ENCODE data around the gene EDA. TPM values are rescaled to one million over a fixed set of nuclear protein-coding genes. Genes with fewer than 3 reads are reported as not detected.

Gene EDA
- total RNA-seq, 2 donors from 2014 or later, result 2.0 to 6.1 TPM

GRCh38 chrX:69807400-69807799 is 191.5 kb downstream of the EDA start:
- no peak for TF ChIP-seq CTCF (IDR thresholded peaks at IDR 0.05)
- Histone ChIP-seq H3K9me3 (no peaks in the 10 kb centered on the region), H3K36me3 (no peaks in the 10 kb centered on the region), H3K4me3 (no peak overlapping the region), H3K27me3 (replicated peaks; ENCODE audit: insufficient read depth) (no peaks in the 10 kb centered on the region), H3K4me1 (ENCODE audit: control insufficient read depth in 1 of 2, low read depth in 2 of 2) (no peaks in the 10 kb centered on the region), H3K27ac (no peak overlapping the region)
- ATAC-seq (ENCODE audit: insufficient number of reproducible peaks, low FRiP score, low read depth) (no peak), DNase-seq (ENCODE audit: low spot score) (no peak)

GRCh38 chrX:69808375-69808774 is 192.5 kb downstream of the EDA start:
- no peaks in the 10 kb centered on the region for H3K9me3 ChIP-seq
- H3K27ac ChIP-seq, result no peak overlapping the region
- ATAC-seq (ENCODE audit: insufficient number of reproducible peaks, low FRiP score, low read depth) (no peak), DNase-seq (ENCODE audit: low spot score) (no peak)
- H3K4me1 ChIP-seq (ENCODE audit: control insufficient read depth in 1 of 2, low read depth in 2 of 2), result no peaks in the 10 kb centered on the region
- TF ChIP-seq CTCF (IDR thresholded peaks at IDR 0.05), result no peak
- H3K27me3 ChIP-seq (replicated peaks; ENCODE audit: insufficient read depth), result no peaks in the 10 kb centered on the region
- no peak overlapping the region for H3K4me3 ChIP-seq
- H3K36me3 ChIP-seq, result no peaks in the 10 kb centered on the region

- Histone ChIP-seq H3K36me3 (no peaks in the 10 kb centered on the region), H3K9me3 (no peaks in the 10 kb centered on the region), H3K27me3 (replicated peaks; ENCODE audit: insufficient read depth) (no peaks in the 10 kb centered on the region), H3K4me1 (ENCODE audit: control insufficient read depth in 1 of 2, low read depth in 2 of 2) (no peaks in the 10 kb centered on the region), H3K27ac (no peak overlapping the region), H3K4me3 (no peak overlapping the region)
- no peak for DNase-seq (ENCODE audit: low spot score)
- ATAC-seq (ENCODE audit: insufficient number of reproducible peaks, low FRiP score, low read depth), result no peak
- TF ChIP-seq CTCF (IDR thresholded peaks at IDR 0.05), result no peak
These were observed 197.8 kb downstream of the EDA start for GRCh38 chrX:69813677-69814076.

GRCh38 chrX:69815063-69815462 is 199.2 kb downstream of the EDA start:
- no peaks in the 10 kb centered on the region for H3K36me3 ChIP-seq
- no peak for ATAC-seq (ENCODE audit: insufficient number of reproducible peaks, low FRiP score, low read depth)
- H3K27me3 ChIP-seq (replicated peaks; ENCODE audit: insufficient read depth), result no peaks in the 10 kb centered on the region
- H3K4me1 ChIP-seq (ENCODE audit: control insufficient read depth in 1 of 2, low read depth in 2 of 2), result no peaks in the 10 kb centered on the region
- H3K9me3 ChIP-seq, result no peaks in the 10 kb centered on the region
- no peak for TF ChIP-seq CTCF (IDR thresholded peaks at IDR 0.05)
- DNase-seq (ENCODE audit: low spot score), result no peak
- H3K4me3 ChIP-seq, result no peak overlapping the region
- H3K27ac ChIP-seq, result no peak overlapping the region

GRCh38 chrX:69815519-69815918 is 199.6 kb downstream of the EDA start:
- ATAC-seq (ENCODE audit: insufficient number of reproducible peaks, low FRiP score, low read depth) (no peak), DNase-seq (ENCODE audit: low spot score) (no peak)
- no peak overlapping the region for H3K4me3 ChIP-seq

More at GRCh38 chrX:69815519-69815918, 199.6 kb downstream of the EDA start:
- H3K27me3 ChIP-seq (replicated peaks; ENCODE audit: insufficient read depth), result no peaks in the 10 kb centered on the region
- no peaks in the 10 kb centered on the region for H3K9me3 ChIP-seq
- no peak overlapping the region for H3K27ac ChIP-seq
- H3K36me3 ChIP-seq, result no peaks in the 10 kb centered on the region
- H3K4me1 ChIP-seq (ENCODE audit: control insufficient read depth in 1 of 2, low read depth in 2 of 2), result no peaks in the 10 kb centered on the region
- TF ChIP-seq CTCF (IDR thresholded peaks at IDR 0.05), result no peak

Measured in thoracic aorta (tissue), 2 donors.